B cell (primary cell): ENCODE measurements around the gene WFDC1. TPM values are rescaled to one million over a fixed set of nuclear protein-coding genes. Genes with fewer than 3 reads are reported as not detected.

Experiments
- ATAC-seq: fragments of 200-7000 bp; cut with Tn5 transposase; one replicate; pipeline ENCODE4 v1.10.0; 2021; ENCODE audit warnings: low read depth, mild to moderate bottlenecking, moderate number of reproducible peaks, moderate library complexity
- CTCF ChIA-PET: fragments of 350-600 bp; sonication (Branson Sonifier 250); formaldehyde crosslinking; loops from one replicate; lab custom pipeline; 2021; ENCODE audit warnings: antibody characterized with exemption, inconsistent platforms; lab: Charles Lee
- POLR2A ChIA-PET: fragments of 350-600 bp; sonication (Branson Sonifier 250); formaldehyde crosslinking; loops from one replicate; lab custom pipeline; 2021; ENCODE audit warnings: antibody characterized with exemption; lab: Charles Lee
- DNase-seq: peaks from one replicate; pipeline ENCODE4 v3.0.0; 2013
- H2AFZ ChIP-seq: 2 replicates; pipeline ENCODE4 v1.6.1; 2012; ENCODE audit warnings: mild to moderate bottlenecking, low read depth, low read length; ENCODE audit not compliant: insufficient read depth, poor library complexity, severe bottlenecking
- H3K27ac ChIP-seq, 2 donors: 1 replicate in 1 of 2; 2 replicates in 1 of 2; pipeline ENCODE4 v1.5.1; 2012 to 2013; ENCODE audit warnings: low read length in 2 of 2, mild to moderate bottlenecking in 2 of 2, moderate library complexity in 1 of 2
- H3K27me3 ChIP-seq, 4 experiments: fragments of 200-600 bp in 1 of 4; sonication (generic) in 1 of 4; replicated peaks in 1 of 4; 1 replicate in 2 of 4; 2 replicates in 2 of 4; pipeline versions ENCODE4 v1.6.1 to v1.7.0; 2013 to 2016; ENCODE audit warnings: low read length in 3 of 4, mild to moderate bottlenecking in 2 of 4, mixed read lengths in 1 of 4, moderate library complexity in 1 of 4; ENCODE audit not compliant: insufficient read depth in 4 of 4, control insufficient read depth in 3 of 4; ENCODE audit errors: control extremely low read depth in 1 of 4
- H3K36me3 ChIP-seq, 2 experiments: replicated peaks in 1 of 2; 1 replicate in 1 of 2; 2 replicates in 1 of 2; pipeline versions ENCODE4 v1.6.1 to v1.7.1; 2013; ENCODE audit warnings: low read length in 1 of 2; ENCODE audit not compliant: insufficient read depth in 2 of 2, control insufficient read depth in 1 of 2; ENCODE audit errors: control extremely low read depth in 1 of 2, extremely low read depth in 1 of 2
- H3K4me1 ChIP-seq, 2 donors: fragments of 200-600 bp in 1 of 2; sonication (generic) in 1 of 2; 1 replicate in 1 of 2; 2 replicates in 1 of 2; pipeline versions ENCODE4 v1.5.1 to v1.6.1; 2013 to 2017; ENCODE audit warnings: low read length in 2 of 2; ENCODE audit not compliant: control insufficient read depth in 2 of 2, insufficient read depth in 2 of 2
- H3K4me2 ChIP-seq: replicated peaks from 2 replicates; pipeline ENCODE3; 2012; ENCODE audit warnings: mild to moderate bottlenecking, low read depth, low read length; ENCODE audit not compliant: poor library complexity, severe bottlenecking
- H3K4me3 ChIP-seq, 5 experiments: fragments of 200-600 bp in 1 of 5; sonication (generic) in 1 of 5; 1 replicate in 3 of 5; 2 replicates in 2 of 5; pipeline versions ENCODE4 v1.5.1 to v1.7.0; 2011 to 2016; ENCODE audit warnings: low read length in 4 of 5, mild to moderate bottlenecking in 4 of 5, low read depth in 2 of 5, control low read depth in 1 of 5, moderate library complexity in 1 of 5; ENCODE audit not compliant: insufficient read depth in 1 of 5; ENCODE audit errors: control extremely low read depth in 1 of 5, extremely low read depth in 1 of 5
- H3K79me2 ChIP-seq: fragments of 200-600 bp; sonication (generic); one replicate; pipeline ENCODE4 v1.6.0; 2016; ENCODE audit warnings: low read length; ENCODE audit not compliant: control insufficient read depth, insufficient read depth
- H3K9ac ChIP-seq: fragments of 200-600 bp; sonication (generic); 2 replicates; pipeline ENCODE4 v1.6.1; 2017; ENCODE audit warnings: mild to moderate bottlenecking, low read length, moderate library complexity
- H3K9me3 ChIP-seq, 3 donors: one replicate each; pipeline versions ENCODE4 v1.6.1 to v1.7.1; 2013; ENCODE audit warnings: low read length in 2 of 3; ENCODE audit not compliant: control insufficient read depth in 2 of 3, insufficient read depth in 1 of 3; ENCODE audit errors: control extremely low read depth in 1 of 3
- H4K20me1 ChIP-seq: 2 replicates; pipeline ENCODE4 v1.6.0; 2012; ENCODE audit warnings: mild to moderate bottlenecking, low read length; ENCODE audit not compliant: insufficient read depth, control insufficient read depth, poor library complexity, severe bottlenecking
- H3K27ac Mint-ChIP-seq: one replicate; pipeline ENCODE4 v1.8.0; 2021; ENCODE audit warnings: mixed read lengths
- H3K27me3 Mint-ChIP-seq: one replicate; pipeline ENCODE4 v1.8.0; 2021; ENCODE audit warnings: mixed read lengths
- H3K4me1 Mint-ChIP-seq: one replicate; pipeline ENCODE4 v1.8.0; 2021; ENCODE audit warnings: mixed read lengths
- H3K4me3 Mint-ChIP-seq: one replicate; pipeline ENCODE4 v1.8.0; 2021; ENCODE audit warnings: mixed read lengths
- H3K9me3 Mint-ChIP-seq: one replicate; pipeline ENCODE4 v1.8.0; 2022; ENCODE audit warnings: mixed read lengths; ENCODE audit not compliant: insufficient read depth
- CTCF ChIP-seq: fragments of 200-600 bp; IDR thresholded peaks from one replicate; pipeline ENCODE4 v1.8.0; 2022; ENCODE audit warnings: antibody characterized with exemption, mild to moderate bottlenecking
- EZH2 ChIP-seq: IDR thresholded peaks from 2 replicates; pipeline ENCODE4 v1.6.1; 2012; ENCODE audit warnings: borderline replicate concordance, low read depth, mild to moderate bottlenecking, moderate library complexity, low read length; ENCODE audit not compliant: insufficient read depth, poor library complexity, severe bottlenecking
- WGBS: methylation state at CpG from one replicate; pipeline ENCODE4 v1.1.5; 2013; ENCODE audit warnings: missing lambda C conversion rate; ENCODE audit not compliant: insufficient coverage; 5-methylcytosine and 5-hydroxymethylcytosine counted together
- intact Hi-C: fragments of 100-400 bp; cut with micrococcal nuclease; formaldehyde crosslinking; loops from one replicate; pipeline ENCODE4 v1.10.0; 2022
- polyA plus RNA-seq: library from polyadenylated mRNA; depleted of rRNA; stranded (reverse); fragments of >200 nt; gene quantifications from 2 replicates; pipeline ENCODE4 v1.2.3, GENCODE V29; 2012
- total RNA-seq, 2 donors: library from RNA; stranded (reverse); fragments of 120-200 nt in 1 of 2; gene quantifications; 1 replicate in 1 of 2; 2 replicates in 1 of 2; pipeline versions ENCODE4 v1.2.3 to v1.2.4, GENCODE V29; 2013 to 2022

WFDC1 gene
- total and polyA plus RNA-seq, 2 donors (not counting 1 experiment from before 2014, with no cell fraction given) = not detected

DNA sequence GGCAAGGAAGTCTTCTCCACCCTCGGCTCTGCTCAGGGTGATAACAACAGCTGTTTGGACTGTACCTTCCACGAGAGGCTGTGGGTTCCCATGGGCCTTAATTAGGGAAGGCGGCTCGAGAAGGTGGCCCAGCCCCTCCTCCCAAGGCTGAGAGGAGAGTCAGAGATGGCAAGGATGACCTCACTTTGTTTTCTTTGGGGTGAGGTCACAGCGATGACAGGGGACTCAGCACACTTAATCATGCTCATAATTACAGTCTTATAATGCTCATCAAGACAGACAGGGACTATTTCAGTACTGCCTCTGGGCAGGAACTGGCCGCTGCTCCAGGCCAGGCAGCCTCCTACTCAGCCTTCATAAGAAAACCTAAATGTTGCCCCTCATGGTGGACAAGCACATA lies 19.7 kb downstream of the WFDC1 start:
- Mint-ChIP-seq H3K4me1 (no peaks in the 10 kb centered on the region), H3K27ac (no peak overlapping the region), H3K27me3 (peaks cover 41% of the 10 kb centered on the region), H3K9me3 (peaks cover 5% of the 10 kb centered on the region), H3K4me3 (no peak overlapping the region)
- ChIA-PET CTCF (no interaction called here), POLR2A (no interaction called here)
- H3K27me3 ChIP-seq = peaks cover 0 to 6% (median 0%) of the 10 kb centered on the region in 4 experiments
- 92% methylated on average over 6 of the region's 6 CpGs for WGBS
- ATAC-seq = no peak
- H3K4me3 ChIP-seq = no peak overlapping the region
- no peak for DNase-seq
- H3K4me1 ChIP-seq = no peaks in the 10 kb centered on the region
- H3K9me3 ChIP-seq = peaks cover 0 to 21% (median 5%) of the 10 kb centered on the region in 3 donors
- H4K20me1 ChIP-seq = no peaks in the 10 kb centered on the region
- no peak overlapping the region for H2AFZ ChIP-seq
- TF ChIP-seq CTCF = no peak
- TF ChIP-seq EZH2 = no peak
- intact Hi-C loops = no loop called here
- H3K4me2 ChIP-seq = no peak overlapping the region
- no peak overlapping the region for H3K9ac ChIP-seq
- H3K27ac ChIP-seq = no peak overlapping the region
- no peaks in the 10 kb centered on the region for H3K79me2 ChIP-seq
- H3K36me3 ChIP-seq = no peaks in the 10 kb centered on the region

GRCh38 chr16:84314814-84315213 lies 20.1 kb downstream of the WFDC1 start:
- TF ChIP-seq CTCF (no peak), EZH2 (no peak)
- Histone ChIP-seq H3K27ac (no peak overlapping the region), H3K4me2 (no peak overlapping the region), H3K36me3 (no peaks in the 10 kb centered on the region), H3K9ac (no peak overlapping the region), H3K79me2 (no peaks in the 10 kb centered on the region), H3K9me3 (peaks cover 0 to 21% (median 5%) of the 10 kb centered on the region in 3 donors), H3K27me3 (peaks cover 0 to 6% (median 0%) of the 10 kb centered on the region in 4 experiments), H3K4me1 (no peaks in the 10 kb centered on the region), H4K20me1 (no peaks in the 10 kb centered on the region), H2AFZ (no peak overlapping the region), H3K4me3 (no peak overlapping the region)
- Mint-ChIP-seq H3K4me1 (no peaks in the 10 kb centered on the region), H3K27ac (no peak overlapping the region), H3K4me3 (no peak overlapping the region), H3K27me3 (peaks cover 36% of the 10 kb centered on the region), H3K9me3 (peaks cover 5% of the 10 kb centered on the region)
- ATAC-seq = no peak
- ChIA-PET POLR2A (no interaction called here), CTCF (no interaction called here)
- intact Hi-C loops = no loop called here
- WGBS = 85% methylated on average over 4 of the region's 4 CpGs
- no peak for DNase-seq
